Nephron (organoid): Measurements from ENCODE around the gene VAV2.

Source experiments
- H3K27ac Mint-ChIP-seq, 3 experiments: 2 replicates each; pipeline ENCODE4 v1.8.0; 2020; ENCODE audit warnings: mixed read lengths in 3 of 3, mild to moderate bottlenecking in 2 of 3, moderate library complexity in 1 of 3
- H3K27me3 Mint-ChIP-seq: 2 replicates; pipeline ENCODE4 v1.8.0; 2021; ENCODE audit warnings: low read depth, mild to moderate bottlenecking, moderate library complexity, mixed read lengths
- H3K36me3 Mint-ChIP-seq: 2 replicates; pipeline ENCODE4 v1.8.0; 2020; ENCODE audit warnings: low read depth, mixed read lengths
- H3K4me1 Mint-ChIP-seq: 2 replicates; pipeline ENCODE4 v1.8.0; 2020; ENCODE audit warnings: mixed read lengths
- H3K4me3 Mint-ChIP-seq, 3 experiments: 2 replicates each; pipeline ENCODE4 v1.8.0; 2020; ENCODE audit warnings: mild to moderate bottlenecking in 3 of 3, mixed read lengths in 3 of 3, moderate library complexity in 2 of 3
- H3K9me3 Mint-ChIP-seq: 2 replicates; pipeline ENCODE4 v1.8.0; 2020; ENCODE audit warnings: mixed read lengths
- TF ChIP-seq, protein P1 (sequence below), 3 experiments: fragments of 200-600 bp; sonication (generic); IDR thresholded peaks; one replicate each; pipeline ENCODE4 v1.5.0; 2021; ENCODE audit warnings: antibody characterized with exemption in 3 of 3; ENCODE audit not compliant: unreplicated experiment in 3 of 3

The VAV2 gene

GRCh38 chr9:133956520-133957076 is 35.5 kb downstream of the VAV2 start:
- peak overlapping the region; percentile 61 to 75 (median 73) for H3K4me3 Mint-ChIP-seq

GRCh38 chr9:133955821-133956411 is 36.2 kb downstream of the VAV2 start:
- no peaks in the 10 kb centered on the region for H3K9me3 Mint-ChIP-seq
- H3K4me1 Mint-ChIP-seq, result peaks cover 59% of the 10 kb centered on the region
- H3K27me3 Mint-ChIP-seq, result no peaks in the 10 kb centered on the region
- H3K4me3 Mint-ChIP-seq, result peak overlapping the region; percentile 67 to 75 (median 73)
- TF ChIP-seq, protein P1, sequence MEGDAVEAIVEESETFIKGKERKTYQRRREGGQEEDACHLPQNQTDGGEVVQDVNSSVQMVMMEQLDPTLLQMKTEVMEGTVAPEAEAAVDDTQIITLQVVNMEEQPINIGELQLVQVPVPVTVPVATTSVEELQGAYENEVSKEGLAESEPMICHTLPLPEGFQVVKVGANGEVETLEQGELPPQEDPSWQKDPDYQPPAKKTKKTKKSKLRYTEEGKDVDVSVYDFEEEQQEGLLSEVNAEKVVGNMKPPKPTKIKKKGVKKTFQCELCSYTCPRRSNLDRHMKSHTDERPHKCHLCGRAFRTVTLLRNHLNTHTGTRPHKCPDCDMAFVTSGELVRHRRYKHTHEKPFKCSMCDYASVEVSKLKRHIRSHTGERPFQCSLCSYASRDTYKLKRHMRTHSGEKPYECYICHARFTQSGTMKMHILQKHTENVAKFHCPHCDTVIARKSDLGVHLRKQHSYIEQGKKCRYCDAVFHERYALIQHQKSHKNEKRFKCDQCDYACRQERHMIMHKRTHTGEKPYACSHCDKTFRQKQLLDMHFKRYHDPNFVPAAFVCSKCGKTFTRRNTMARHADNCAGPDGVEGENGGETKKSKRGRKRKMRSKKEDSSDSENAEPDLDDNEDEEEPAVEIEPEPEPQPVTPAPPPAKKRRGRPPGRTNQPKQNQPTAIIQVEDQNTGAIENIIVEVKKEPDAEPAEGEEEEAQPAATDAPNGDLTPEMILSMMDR (IDR thresholded peaks at IDR 0.05; ENCODE audit: unreplicated experiment in 3 of 3), result no peak
- H3K36me3 Mint-ChIP-seq, result no peaks in the 10 kb centered on the region
- peak overlapping the region; percentile 98 to 99 (median 99) for H3K27ac Mint-ChIP-seq

More at GRCh38 chr9:133956520-133957076, 35.5 kb downstream of the VAV2 start:
- peaks cover 59% of the 10 kb centered on the region for H3K4me1 Mint-ChIP-seq
- H3K27ac Mint-ChIP-seq, result peak overlapping the region; percentile 98 to 99 (median 99)
- TF ChIP-seq, protein P1 (IDR thresholded peaks at IDR 0.05; ENCODE audit: unreplicated experiment in 3 of 3), result no peak
- no peaks in the 10 kb centered on the region for H3K36me3 Mint-ChIP-seq
- no peaks in the 10 kb centered on the region for H3K9me3 Mint-ChIP-seq
- H3K27me3 Mint-ChIP-seq, result no peaks in the 10 kb centered on the region

DNA sequence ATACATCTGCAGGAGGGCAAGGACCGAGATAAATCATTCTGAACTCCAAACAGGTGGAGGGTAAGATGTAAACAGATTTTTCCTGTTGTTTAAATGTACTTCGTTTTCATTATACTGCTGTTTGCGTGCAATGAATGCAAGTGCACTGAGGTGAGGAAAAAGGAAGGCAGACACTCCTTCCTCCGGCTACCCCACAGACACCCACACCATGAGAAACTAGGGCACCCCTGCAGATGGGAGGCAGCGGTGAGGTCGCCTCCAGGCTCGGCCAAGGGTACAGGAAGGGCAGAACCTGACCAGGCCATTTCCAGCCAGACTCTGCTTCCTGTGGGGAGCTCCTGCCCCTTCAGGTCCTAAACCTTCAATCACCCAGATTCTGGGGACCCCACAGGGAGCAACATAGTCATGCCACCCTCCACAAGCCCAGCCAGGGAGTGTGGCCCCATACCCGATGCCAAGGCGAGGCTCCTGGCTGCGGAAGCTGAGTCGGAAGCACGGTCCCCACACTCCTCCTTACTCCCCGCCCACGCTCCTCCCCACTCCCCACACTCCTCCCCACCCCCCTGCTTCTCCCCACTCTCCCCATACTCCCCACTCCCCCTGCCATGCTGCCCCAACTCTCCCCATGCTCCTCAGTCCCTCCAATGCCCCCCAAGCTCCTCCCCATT is 37.1 kb downstream of the VAV2 start:
- H3K4me1 Mint-ChIP-seq, result peaks cover 56% of the 10 kb centered on the region
- TF ChIP-seq, protein P1 (IDR thresholded peaks at IDR 0.05; ENCODE audit: unreplicated experiment in 3 of 3), result no peak
- no peaks in the 10 kb centered on the region for H3K36me3 Mint-ChIP-seq

DNA sequence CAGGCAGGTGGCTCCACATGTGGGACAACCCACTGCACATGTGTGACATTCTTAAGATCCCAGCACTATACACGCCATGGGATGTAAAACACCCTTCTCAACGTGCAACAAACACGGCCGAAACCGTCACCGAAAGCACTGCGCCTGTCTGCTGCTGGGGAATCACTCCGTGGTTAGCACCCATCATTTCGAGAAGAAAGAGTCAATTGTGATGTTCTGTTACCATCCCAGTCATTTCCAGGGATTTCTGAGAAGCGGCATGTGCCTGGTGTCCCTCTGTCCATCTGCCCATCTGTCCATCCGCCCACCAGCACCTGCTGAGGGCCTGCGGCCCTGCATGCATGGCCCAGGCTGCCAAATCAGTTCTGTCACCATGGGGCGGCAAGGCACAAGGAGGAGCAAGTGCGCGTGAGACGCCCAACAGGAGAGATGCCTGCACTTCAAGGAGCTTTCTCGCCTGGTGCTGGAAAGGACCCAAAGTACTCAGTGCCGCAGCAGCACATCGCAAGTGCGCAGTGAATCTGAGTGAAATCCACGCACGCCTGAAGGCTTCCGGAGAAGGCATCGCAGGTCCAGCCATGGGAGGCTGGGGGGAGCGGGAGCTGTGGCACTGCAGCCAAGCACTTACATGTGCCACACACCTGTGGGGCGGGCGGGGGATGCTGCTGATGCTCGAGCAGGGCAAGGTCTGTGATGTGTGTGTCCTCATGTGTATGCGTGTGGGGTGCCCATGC is 38.0 kb downstream of the VAV2 start:
- peaks cover 50% of the 10 kb centered on the region for H3K4me1 Mint-ChIP-seq
- no peaks in the 10 kb centered on the region for H3K27me3 Mint-ChIP-seq
- H3K36me3 Mint-ChIP-seq, result no peaks in the 10 kb centered on the region
- TF ChIP-seq, protein P1 (IDR thresholded peaks at IDR 0.05; ENCODE audit: unreplicated experiment in 3 of 3), result no peak
- no peaks in the 10 kb centered on the region for H3K9me3 Mint-ChIP-seq
- peak overlapping the region; percentile 89 to 94 (median 94) for H3K27ac Mint-ChIP-seq
- no peak overlapping the region for H3K4me3 Mint-ChIP-seq

More for the DNA sequence above, 37.1 kb downstream of the VAV2 start:
- Mint-ChIP-seq H3K27ac (peak overlapping the region; percentile 89 to 94 (median 94)), H3K9me3 (no peaks in the 10 kb centered on the region), H3K4me3 (peak overlapping the region; percentile 41 to 62 (median 42)), H3K27me3 (no peaks in the 10 kb centered on the region)

- H3K4me1 Mint-ChIP-seq, result peaks cover 48% of the 10 kb centered on the region
- peak overlapping the region; percentile 89 to 94 (median 94) for H3K27ac Mint-ChIP-seq
- no peaks in the 10 kb centered on the region for H3K36me3 Mint-ChIP-seq
- TF ChIP-seq, protein P1 (IDR thresholded peaks at IDR 0.05; ENCODE audit: unreplicated experiment in 3 of 3), result no peak
- H3K27me3 Mint-ChIP-seq, result no peaks in the 10 kb centered on the region
- H3K9me3 Mint-ChIP-seq, result no peaks in the 10 kb centered on the region
- no peak overlapping the region for H3K4me3 Mint-ChIP-seq
Measured at GRCh38 chr9:133953621-133953975, 38.5 kb downstream of the VAV2 start.
